H1 (cell line): ENCODE data around the gene DHRS2. TPM values are rescaled to one million over a fixed set of nuclear protein-coding genes. Genes with fewer than 3 reads are reported as not detected.

ENCODE experiments used
- ATF3 ChIP-seq: IDR thresholded peaks from 2 replicates; pipeline ENCODE4 v1.6.1; 2011; ENCODE audit warnings: low read depth, mild to moderate bottlenecking, low read length; ENCODE audit not compliant: insufficient read depth
- CBX5 ChIP-seq: fragments of 300-800, 300-1000 bp; sonication (generic); IDR thresholded peaks from 2 replicates; pipeline ENCODE4 v1.7.1; 2016; ENCODE audit warnings: antibody characterized with exemption, low read length, low read depth
- CEBPB ChIP-seq: IDR thresholded peaks from 2 replicates; pipeline ENCODE4 v1.6.1; 2012; ENCODE audit warnings: low read depth, low read length
- CTBP2 ChIP-seq: IDR thresholded peaks from 2 replicates; pipeline ENCODE4 v1.7.0; 2011; ENCODE audit warnings: borderline replicate concordance, mild to moderate bottlenecking, moderate library complexity, mixed read lengths, low read length; ENCODE audit not compliant: insufficient read depth, insufficient read length
- GTF2F1 ChIP-seq: IDR thresholded peaks from 2 replicates; pipeline ENCODE4 v1.6.1; 2012; ENCODE audit warnings: low read depth, low read length, improper control_type of control experiment, borderline replicate concordance
- KDM5A ChIP-seq: fragments of 200-600 bp; IDR thresholded peaks from 2 replicates; pipeline ENCODE4 v1.7.1; 2012; ENCODE audit warnings: mild to moderate bottlenecking, low read length, inconsistent platforms, mixed read lengths
- MAFK ChIP-seq: IDR thresholded peaks from 2 replicates; pipeline ENCODE4 v1.6.1; 2012; ENCODE audit warnings: low read depth, mild to moderate bottlenecking, improper control_type of control experiment, low read length
- NRF1 ChIP-seq: IDR thresholded peaks from 2 replicates; pipeline ENCODE4 v1.6.1; 2011; ENCODE audit warnings: mild to moderate bottlenecking, low read depth, low read length, improper control_type of control experiment
- SIN3A ChIP-seq, 2 experiments: IDR thresholded peaks in 1 of 2; conservative IDR thresholded peaks in 1 of 2; 2 replicates each; pipeline ENCODE4 v1.6.1; 2011 to 2012; ENCODE audit warnings: low read length in 2 of 2, improper control_type of control experiment in 1 of 2, low read depth in 1 of 2, mild to moderate bottlenecking in 1 of 2
- SIRT6 ChIP-seq: IDR thresholded peaks from one replicate; pipeline ENCODE4 v1.7.1; 2012; ENCODE audit warnings: low read length, inconsistent platforms
- polyA plus RNA-seq, 7 experiments: library from polyadenylated mRNA; depleted of rRNA in 3 of 7; stranded (reverse) in 5 of 7; unstranded in 2 of 7; fragments of >200 nt in 5 of 7; fragments of 200-250 nt in 2 of 7; gene quantifications; 1 replicate in 5 of 7; 2 replicates in 1 of 7; 4 replicates in 1 of 7; pipeline versions ENCODE4 v1.2.1 to v1.2.3, GENCODE V29; 2011 to 2013; ENCODE audit warnings: missing spikeins in 2 of 7, mixed read lengths in 2 of 7
- total RNA-seq: library from RNA; stranded (reverse); fragmentation: NEBNext Ultra II Directional; extraction: Animal tissue kit (Norgen Biotek cat#: 25700); gene quantifications from 2 replicates; pipeline ENCODE4 v1.2.1, GENCODE V29; 2021

Gene DHRS2
- total and polyA plus RNA-seq, 2 of the 8 experiments (the other 6 are each of a cell fraction or from before 2014, with no cell fraction given): 1.1 to 3.5 TPM

GRCh38 chr14:23621932-23622730 is 14.0 kb upstream of the DHRS2 start (continued):
- TF ChIP-seq ATF3: no peak
- TF ChIP-seq SIRT6: no peak
- no peak for TF ChIP-seq CBX5
- TF ChIP-seq CEBPB: no peak
- TF ChIP-seq MAFK: no peak
- no peak for TF ChIP-seq KDM5A
- TF ChIP-seq NRF1: no peak
- TF ChIP-seq GTF2F1: no peak
- no peak for TF ChIP-seq CTBP2
- no peak for TF ChIP-seq SIN3A (conservative IDR thresholded peaks at IDR 0.05 in 1 of 2, IDR thresholded peaks at IDR 0.05 in 1 of 2; ENCODE audit: low read depth in 1 of 2, low read length in 2 of 2)
